DOHH2 (cell line): ENCODE results near the gene ATF6B.

Source experiments
- EZH2phosphoT487 ChIP-seq: fragments of 200-600 bp; sonication (generic); IDR thresholded peaks from 2 replicates; pipeline ENCODE4 v1.6.1; 2017; ENCODE audit warnings: borderline replicate concordance, mild to moderate bottlenecking, antibody characterized with exemption, low read length, moderate library complexity, mixed read lengths
- TF ChIP-seq, protein P1 (sequence below): fragments of 200-600 bp; sonication (generic); IDR thresholded peaks from one replicate; pipeline ENCODE4 v1.5.1; 2014; ENCODE audit warnings: antibody characterized with exemption, mild to moderate bottlenecking, low read depth, low read length; ENCODE audit not compliant: poor library complexity, severe bottlenecking

DNA sequence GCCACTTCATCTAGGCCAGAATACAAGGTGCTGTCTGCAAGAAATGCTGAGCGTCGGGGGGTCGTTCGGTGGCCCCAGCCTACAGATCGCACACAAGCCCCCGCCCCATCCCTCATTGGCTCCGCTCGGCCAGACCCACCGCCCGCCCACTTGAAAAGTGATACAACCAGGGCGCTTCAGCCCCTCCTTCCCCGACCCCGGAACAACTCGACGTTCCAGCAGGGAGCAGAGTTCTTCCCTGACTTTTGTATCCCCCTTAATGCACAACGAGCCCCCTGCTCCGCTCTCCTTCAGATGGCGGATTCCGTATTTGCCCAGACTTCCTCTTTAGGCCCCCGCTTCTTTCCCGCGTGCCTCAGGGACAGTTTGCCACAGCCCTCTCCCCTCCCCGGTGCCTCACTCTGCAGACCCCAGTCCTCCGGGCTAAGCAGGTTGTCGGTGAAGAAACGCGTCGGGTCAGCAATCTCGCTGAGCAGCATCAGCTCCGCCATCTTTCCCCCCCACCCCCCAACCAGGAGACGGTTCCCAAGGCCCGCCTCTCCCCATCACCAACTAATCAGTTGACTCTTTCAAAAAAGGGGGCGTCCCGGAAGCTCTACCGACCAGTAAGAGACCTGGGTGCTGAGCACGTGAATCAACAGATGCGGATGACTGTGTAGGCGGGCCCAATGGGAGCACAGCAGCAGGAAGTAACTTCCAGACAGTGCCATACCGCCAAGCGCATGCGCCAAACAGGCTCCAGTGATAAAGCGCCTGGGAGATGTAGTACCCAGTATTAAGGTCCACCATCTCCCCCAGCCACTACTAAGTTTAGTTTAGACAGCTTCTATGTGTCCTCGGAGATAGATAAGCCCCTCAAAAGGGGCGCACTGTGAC is at the start of gene ATF6B:
- TF ChIP-seq, protein P1, sequence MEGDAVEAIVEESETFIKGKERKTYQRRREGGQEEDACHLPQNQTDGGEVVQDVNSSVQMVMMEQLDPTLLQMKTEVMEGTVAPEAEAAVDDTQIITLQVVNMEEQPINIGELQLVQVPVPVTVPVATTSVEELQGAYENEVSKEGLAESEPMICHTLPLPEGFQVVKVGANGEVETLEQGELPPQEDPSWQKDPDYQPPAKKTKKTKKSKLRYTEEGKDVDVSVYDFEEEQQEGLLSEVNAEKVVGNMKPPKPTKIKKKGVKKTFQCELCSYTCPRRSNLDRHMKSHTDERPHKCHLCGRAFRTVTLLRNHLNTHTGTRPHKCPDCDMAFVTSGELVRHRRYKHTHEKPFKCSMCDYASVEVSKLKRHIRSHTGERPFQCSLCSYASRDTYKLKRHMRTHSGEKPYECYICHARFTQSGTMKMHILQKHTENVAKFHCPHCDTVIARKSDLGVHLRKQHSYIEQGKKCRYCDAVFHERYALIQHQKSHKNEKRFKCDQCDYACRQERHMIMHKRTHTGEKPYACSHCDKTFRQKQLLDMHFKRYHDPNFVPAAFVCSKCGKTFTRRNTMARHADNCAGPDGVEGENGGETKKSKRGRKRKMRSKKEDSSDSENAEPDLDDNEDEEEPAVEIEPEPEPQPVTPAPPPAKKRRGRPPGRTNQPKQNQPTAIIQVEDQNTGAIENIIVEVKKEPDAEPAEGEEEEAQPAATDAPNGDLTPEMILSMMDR: no peak
- TF ChIP-seq EZH2phosphoT487: no peak
